GDM1 (cell line): Measurements from ENCODE around the gene UNC5B.

ENCODE experiments used
- DNase-seq: peaks from one replicate; lab custom pipeline; 2025; lab: John Stamatoyannopoulos, UW

UNC5B gene

GRCh38 chr10:71255550-71255807, 43.1 kb downstream of the UNC5B start:
- DNase-seq: no peak

GRCh38 chr10:71255808-71256660, 43.7 kb downstream of the UNC5B start:
- no peak for DNase-seq

- no peak for DNase-seq
Observed at GRCh38 chr10:71256661-71257318, 44.4 kb downstream of the UNC5B start.

- no peak for DNase-seq
Observed at GRCh38 chr10:71257319-71257997, 45.1 kb downstream of the UNC5B start.

- no peak for DNase-seq
Observed at GRCh38 chr10:71258046-71258445, 45.7 kb downstream of the UNC5B start.

GRCh38 chr10:71258446-71259145, 46.2 kb downstream of the UNC5B start:
- DNase-seq: no peak

- no peak for DNase-seq
Observed at GRCh38 chr10:71259282-71259681, 46.9 kb downstream of the UNC5B start.

GRCh38 chr10:71259815-71260501, 47.6 kb downstream of the UNC5B start:
- no peak for DNase-seq

- DNase-seq: no peak
Observed at GRCh38 chr10:71260622-71261325, 48.4 kb downstream of the UNC5B start.

GRCh38 chr10:71262027-71262426, 49.7 kb downstream of the UNC5B start:
- no peak for DNase-seq

GRCh38 chr10:71262817-71263216, 50.4 kb downstream of the UNC5B start:
- DNase-seq: no peak

- no peak for DNase-seq
Observed at GRCh38 chr10:71263376-71263775, 51.0 kb downstream of the UNC5B start.

- no peak for DNase-seq
Observed at GRCh38 chr10:71264345-71265200, 52.2 kb downstream of the UNC5B start.

GRCh38 chr10:71265201-71265575, 52.8 kb downstream of the UNC5B start:
- no peak for DNase-seq

GRCh38 chr10:71265618-71266146, 53.3 kb downstream of the UNC5B start:
- DNase-seq: no peak

- no peak for DNase-seq
Observed at GRCh38 chr10:71266147-71266917, 54.0 kb downstream of the UNC5B start.

GRCh38 chr10:71266918-71267442, 54.6 kb downstream of the UNC5B start:
- no peak for DNase-seq

GRCh38 chr10:71267508-71268240, 55.3 kb downstream of the UNC5B start:
- DNase-seq: no peak
